Astrocyte of the spinal cord (primary cell): ENCODE data around the gene PPP1R3G.

Experiments
- DNase-seq: peaks from one replicate; pipeline ENCODE4 v3.0.0; 2011; ENCODE audit warnings: low read depth, low spot score
- H3K4me3 ChIP-seq: 2 replicates; pipeline ENCODE4 v1.5.1; 2011; ENCODE audit warnings: low read depth, mild to moderate bottlenecking, low read length, moderate library complexity
- in situ Hi-C: cut with HindIII; loops from 2 replicates; pipeline ENCODE4 v1.10.0; 2017; ENCODE audit warnings: low sequenced_read_pairs
- TF ChIP-seq, protein P1 (sequence below): IDR thresholded peaks from 2 replicates; pipeline ENCODE4 v1.5.1; 2012; ENCODE audit warnings: low read depth, mild to moderate bottlenecking, low read length, inconsistent platforms

The PPP1R3G gene

DNA sequence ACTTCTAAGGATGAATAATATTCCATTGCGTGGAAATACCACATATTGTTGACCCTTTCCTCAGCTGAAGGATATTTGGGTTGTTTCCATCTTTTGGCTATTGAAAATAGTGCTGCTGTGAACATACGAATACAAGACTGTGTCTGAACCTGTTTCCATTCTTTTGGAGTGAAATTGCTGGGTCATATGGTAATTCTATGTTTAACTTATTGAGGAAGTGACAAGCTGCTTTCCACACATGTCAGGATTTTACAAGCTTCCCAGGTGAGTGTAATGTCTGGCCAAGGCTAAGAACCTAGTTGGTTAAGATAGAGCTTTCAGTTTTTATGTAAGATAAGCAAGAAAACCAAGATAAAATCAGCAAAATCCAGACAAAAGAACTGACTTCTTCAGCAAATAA lies 48.8 kb downstream of the PPP1R3G start:
- H3K4me3 ChIP-seq: no peak overlapping the region
- DNase-seq: no peak
- TF ChIP-seq, protein P1, sequence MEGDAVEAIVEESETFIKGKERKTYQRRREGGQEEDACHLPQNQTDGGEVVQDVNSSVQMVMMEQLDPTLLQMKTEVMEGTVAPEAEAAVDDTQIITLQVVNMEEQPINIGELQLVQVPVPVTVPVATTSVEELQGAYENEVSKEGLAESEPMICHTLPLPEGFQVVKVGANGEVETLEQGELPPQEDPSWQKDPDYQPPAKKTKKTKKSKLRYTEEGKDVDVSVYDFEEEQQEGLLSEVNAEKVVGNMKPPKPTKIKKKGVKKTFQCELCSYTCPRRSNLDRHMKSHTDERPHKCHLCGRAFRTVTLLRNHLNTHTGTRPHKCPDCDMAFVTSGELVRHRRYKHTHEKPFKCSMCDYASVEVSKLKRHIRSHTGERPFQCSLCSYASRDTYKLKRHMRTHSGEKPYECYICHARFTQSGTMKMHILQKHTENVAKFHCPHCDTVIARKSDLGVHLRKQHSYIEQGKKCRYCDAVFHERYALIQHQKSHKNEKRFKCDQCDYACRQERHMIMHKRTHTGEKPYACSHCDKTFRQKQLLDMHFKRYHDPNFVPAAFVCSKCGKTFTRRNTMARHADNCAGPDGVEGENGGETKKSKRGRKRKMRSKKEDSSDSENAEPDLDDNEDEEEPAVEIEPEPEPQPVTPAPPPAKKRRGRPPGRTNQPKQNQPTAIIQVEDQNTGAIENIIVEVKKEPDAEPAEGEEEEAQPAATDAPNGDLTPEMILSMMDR: no peak
- in situ Hi-C loops: no loop called here

DNA sequence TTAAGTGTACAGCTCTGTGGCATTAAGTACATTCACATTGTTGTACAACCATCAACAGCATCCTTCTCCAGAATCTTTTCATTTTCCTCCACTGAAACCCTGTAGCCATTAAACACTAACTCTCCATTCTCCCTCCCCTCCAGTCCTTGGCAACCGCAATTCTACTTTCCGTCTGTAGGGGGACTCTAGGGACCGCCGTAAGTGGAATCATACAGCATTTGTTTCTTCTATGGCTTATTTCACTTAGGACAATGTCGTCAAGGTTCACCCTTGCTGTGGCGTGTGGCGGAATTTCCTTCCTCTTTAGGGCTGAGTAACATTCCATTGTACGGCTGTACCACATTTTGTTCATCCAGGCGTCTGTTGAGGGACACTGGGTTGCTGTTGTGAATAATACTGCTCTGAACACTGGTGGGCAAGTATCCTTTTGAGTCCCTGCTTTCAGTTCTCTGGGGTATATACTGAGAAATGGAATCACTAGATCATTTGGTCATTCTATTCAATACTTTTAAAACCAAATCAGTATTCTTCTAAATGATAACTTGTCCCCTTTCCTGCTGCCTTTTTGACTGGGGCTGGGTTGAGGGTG lies 50.7 kb downstream of the PPP1R3G start:
- H3K4me3 ChIP-seq: no peak overlapping the region
- in situ Hi-C loops: no loop called here
- peak; percentile 36 for DNase-seq
- TF ChIP-seq, protein P1: peak; percentile 70

DNA sequence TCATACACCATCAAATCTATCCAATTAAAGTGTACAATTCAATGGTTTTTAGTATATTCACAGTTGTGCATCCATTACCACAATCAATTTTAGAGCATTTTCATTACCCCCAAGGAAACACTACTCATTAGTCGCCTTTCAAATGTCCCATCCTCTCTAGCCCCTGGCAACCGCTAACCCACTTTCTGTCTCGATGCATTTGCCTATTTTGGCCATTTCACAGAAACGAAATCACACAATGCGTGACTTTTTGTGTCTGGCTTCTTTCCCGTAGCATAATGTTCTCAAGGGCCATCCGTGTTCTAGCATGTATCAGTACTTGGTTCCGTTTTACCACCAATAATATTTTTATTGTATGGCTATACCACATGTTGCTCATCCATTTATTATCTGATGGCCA lies 51.7 kb downstream of the PPP1R3G start:
- in situ Hi-C loops: no loop called here
- TF ChIP-seq, protein P1: no peak
- no peak overlapping the region for H3K4me3 ChIP-seq
- no peak for DNase-seq
